Liver (tissue), 9 donors: ENCODE data around the gene PDP2. TPM values are rescaled to one million over a fixed set of nuclear protein-coding genes. Genes with fewer than 3 reads are reported as not detected.

ENCODE experiments used
- DNase-seq: peaks from one replicate; pipeline ENCODE4 v3.0.0-alpha.2; 2017; ENCODE audit warnings: low spot score
- H3K27ac ChIP-seq, 2 donors: one replicate each; pipeline ENCODE4 v1.7.0; 2013; ENCODE audit warnings: inconsistent platforms in 2 of 2, low read length in 2 of 2, control low read depth in 1 of 2, low read depth in 1 of 2, mild to moderate bottlenecking in 1 of 2
- H3K27me3 ChIP-seq, 4 donors: one replicate each; pipeline versions ENCODE4 v1.6.1 to v1.7.0; 2013; ENCODE audit warnings: low read length in 3 of 4, inconsistent platforms in 1 of 4, mild to moderate bottlenecking in 1 of 4, moderate library complexity in 1 of 4; ENCODE audit not compliant: control insufficient read depth in 4 of 4, insufficient read depth in 4 of 4
- H3K36me3 ChIP-seq, 4 donors: one replicate each; pipeline versions ENCODE4 v1.6.1 to v1.7.0; 2013; ENCODE audit warnings: low read length in 3 of 4, mild to moderate bottlenecking in 3 of 4, low read depth in 1 of 4, moderate library complexity in 1 of 4; ENCODE audit not compliant: control insufficient read depth in 4 of 4, insufficient read depth in 3 of 4
- H3K4me1 ChIP-seq, 4 donors: one replicate each; pipeline versions ENCODE4 v1.6.1 to v1.7.0; 2013; ENCODE audit warnings: low read length in 3 of 4, mild to moderate bottlenecking in 3 of 4, moderate library complexity in 1 of 4; ENCODE audit not compliant: control insufficient read depth in 4 of 4, insufficient read depth in 4 of 4
- H3K4me3 ChIP-seq, 3 donors: one replicate each; pipeline versions ENCODE4 v1.6.1 to v1.7.0; 2013; ENCODE audit warnings: low read length in 3 of 3, control low read depth in 1 of 3, low read depth in 1 of 3, mild to moderate bottlenecking in 1 of 3
- H3K9ac ChIP-seq, 2 donors: one replicate each; pipeline ENCODE4 v1.7.0; 2013; ENCODE audit warnings: low read length in 2 of 2, mild to moderate bottlenecking in 2 of 2, moderate library complexity in 2 of 2, control low read depth in 1 of 2, low read depth in 1 of 2
- H3K9me3 ChIP-seq, 4 donors: one replicate each; pipeline versions ENCODE4 v1.6.1 to v1.7.0; 2013; ENCODE audit warnings: low read length in 3 of 4; ENCODE audit not compliant: control insufficient read depth in 4 of 4
- ATF3 ChIP-seq: IDR thresholded peaks from 2 replicates; pipeline ENCODE4 v1.6.1; 2016; ENCODE audit warnings: antibody characterized with exemption
- CTCF ChIP-seq: fragments of 150-350 bp; IDR thresholded peaks from 2 replicates; pipeline ENCODE4 v1.5.1; 2017; ENCODE audit warnings: improper control_type of control experiment, low read depth, low read length; ENCODE audit not compliant: missing input control
- EGR1 ChIP-seq, 2 donors: IDR thresholded peaks; 2 replicates each; pipeline ENCODE4 v1.6.1; 2016 to 2018; ENCODE audit warnings: antibody characterized with exemption in 2 of 2, low read depth in 2 of 2
- FOXA1 ChIP-seq: IDR thresholded peaks from 2 replicates; pipeline ENCODE4 v1.6.1; 2016; ENCODE audit warnings: antibody characterized with exemption
- GABPA ChIP-seq, 2 donors: IDR thresholded peaks in 1 of 2; conservative IDR thresholded peaks in 1 of 2; 2 replicates each; pipeline ENCODE4 v1.6.1; 2016; ENCODE audit warnings: antibody characterized with exemption in 2 of 2, mild to moderate bottlenecking in 1 of 2, moderate library complexity in 1 of 2
- HNF4A ChIP-seq, 2 donors: conservative IDR thresholded peaks; 2 replicates each; pipeline ENCODE4 v1.6.1; 2016; ENCODE audit warnings: antibody characterized with exemption in 2 of 2, mild to moderate bottlenecking in 2 of 2
- HNF4G ChIP-seq: IDR thresholded peaks from 2 replicates; pipeline ENCODE4 v1.6.1; 2016; ENCODE audit warnings: antibody characterized with exemption
- JUND ChIP-seq, 2 donors: IDR thresholded peaks; 2 replicates each; pipeline ENCODE4 v1.6.1; 2016; ENCODE audit warnings: antibody characterized with exemption in 2 of 2
- MAX ChIP-seq: IDR thresholded peaks from 2 replicates; pipeline ENCODE4 v1.6.1; 2016; ENCODE audit warnings: antibody characterized with exemption
- NR2F2 ChIP-seq: IDR thresholded peaks from 2 replicates; pipeline ENCODE4 v1.6.1; 2016; ENCODE audit warnings: antibody characterized with exemption
- RAD21 ChIP-seq, 2 donors: IDR thresholded peaks; 2 replicates each; pipeline ENCODE4 v1.6.1; 2016; ENCODE audit warnings: antibody characterized with exemption in 2 of 2, mild to moderate bottlenecking in 2 of 2
- RXRA ChIP-seq, 2 donors: IDR thresholded peaks; 2 replicates each; pipeline ENCODE4 v1.6.1; 2017 to 2018; ENCODE audit warnings: antibody characterized with exemption in 2 of 2, mild to moderate bottlenecking in 1 of 2
- SP1 ChIP-seq: IDR thresholded peaks from 2 replicates; pipeline ENCODE4 v1.6.1; 2018; ENCODE audit warnings: antibody characterized with exemption, mild to moderate bottlenecking
- TAF1 ChIP-seq: conservative IDR thresholded peaks from 2 replicates; pipeline ENCODE4 v1.6.1; 2016; ENCODE audit warnings: antibody characterized with exemption, mild to moderate bottlenecking
- YY1 ChIP-seq: IDR thresholded peaks from 2 replicates; pipeline ENCODE4 v1.6.1; 2016; ENCODE audit warnings: antibody characterized with exemption, mild to moderate bottlenecking
- WGBS: extraction: QIAGEN DNeasy Blood & Tissue Kit; methylation state at CpG from one replicate; pipeline ENCODE4 v1.1.7; 2013; 5-methylcytosine and 5-hydroxymethylcytosine counted together
- polyA plus RNA-seq, 2 donors: library from polyadenylated mRNA; stranded (reverse) in 1 of 2; unstranded in 1 of 2; fragments of 200-250 nt in 1 of 2; fragments of >200 nt in 1 of 2; fragmentation: Nextera tagmentation in 1 of 2; extraction: Ambion mirVana in 1 of 2; gene quantifications; one replicate each; pipeline versions ENCODE4 v1.2.1 to v1.2.3, GENCODE V29; 2013 to 2015
- total RNA-seq, 2 donors: library from RNA; depleted of rRNA; stranded (reverse); fragments of >200 nt; gene quantifications; one replicate each; pipeline ENCODE4 v1.2.3, GENCODE V29; 2014
- TF ChIP-seq, protein P1 (sequence below): IDR thresholded peaks from 2 replicates; pipeline ENCODE4 v1.6.1; 2016; ENCODE audit warnings: antibody characterized with exemption
- TF ChIP-seq, protein P2 (sequence below): IDR thresholded peaks from 2 replicates; pipeline ENCODE4 v1.6.1; 2016; ENCODE audit warnings: antibody characterized with exemption, mild to moderate bottlenecking
- donor health status: healthy.
- donor health status: healthy.
- donor health status: healthy.
- donor health status: healthy.
- donor health status: healthy.

The PDP2 gene
- total and polyA plus RNA-seq, 4 donors = 2.3 to 9.4 (median 6.1) TPM

DNA sequence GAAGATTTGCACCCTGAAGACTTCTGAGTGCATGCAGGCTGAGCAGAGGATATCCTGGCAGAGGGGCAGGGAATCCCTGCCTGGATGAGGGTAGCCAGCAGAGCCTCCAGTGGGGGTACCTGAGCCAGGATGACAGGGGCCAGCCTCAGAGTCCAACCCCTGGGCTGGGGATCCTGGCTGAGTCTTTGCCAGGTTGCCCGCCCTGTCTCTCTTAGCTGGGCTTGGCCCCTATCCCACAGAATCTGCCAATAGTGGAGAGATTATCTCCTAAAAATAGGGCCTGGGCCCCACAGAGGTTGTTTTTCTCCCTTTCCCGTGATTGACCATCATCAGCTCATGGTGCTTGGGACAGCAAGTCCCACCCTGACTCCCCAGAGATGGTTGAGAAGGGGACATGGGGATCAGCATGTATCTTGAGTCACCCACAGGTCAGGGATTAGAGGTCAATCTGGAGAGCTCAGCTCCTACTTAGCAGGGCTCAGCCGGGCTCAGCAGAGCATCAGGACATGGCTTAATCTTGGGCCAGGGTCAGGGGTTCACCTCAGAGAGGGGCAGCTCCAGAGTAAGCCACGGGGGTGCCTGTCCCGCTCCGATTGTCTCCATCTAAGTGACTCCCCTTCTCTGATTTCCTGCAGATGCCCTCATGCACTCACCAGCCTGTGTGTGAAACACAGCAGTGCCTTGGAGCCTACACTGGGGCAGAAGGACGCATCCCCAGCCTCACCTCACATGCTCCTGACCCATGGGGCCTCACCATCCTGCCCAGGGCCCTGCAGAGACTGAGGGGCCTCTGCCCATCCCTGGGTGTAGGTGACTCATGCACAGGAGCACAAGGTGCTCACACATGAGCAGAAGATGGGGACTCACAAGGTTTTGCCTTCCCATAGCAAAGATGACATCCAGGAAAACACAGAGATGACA lies 26.9 kb downstream of the PDP2 start:
- DNase-seq = no peak
- WGBS = 75% methylated on average over 7 of the region's 7 CpGs
- Histone ChIP-seq H3K27ac (no peak overlapping the region), H3K9me3 (no peaks in the 10 kb centered on the region), H3K36me3 (no peaks in the 10 kb centered on the region), H3K4me3 (no peak overlapping the region), H3K4me1 (no peaks in the 10 kb centered on the region), H3K27me3 (no peaks in the 10 kb centered on the region), H3K9ac (no peak overlapping the region)
- peak; percentile 65 for TF ChIP-seq NR2F2
- TF ChIP-seq HNF4A (conservative IDR thresholded peaks at IDR 0.05) = no peak

DNA sequence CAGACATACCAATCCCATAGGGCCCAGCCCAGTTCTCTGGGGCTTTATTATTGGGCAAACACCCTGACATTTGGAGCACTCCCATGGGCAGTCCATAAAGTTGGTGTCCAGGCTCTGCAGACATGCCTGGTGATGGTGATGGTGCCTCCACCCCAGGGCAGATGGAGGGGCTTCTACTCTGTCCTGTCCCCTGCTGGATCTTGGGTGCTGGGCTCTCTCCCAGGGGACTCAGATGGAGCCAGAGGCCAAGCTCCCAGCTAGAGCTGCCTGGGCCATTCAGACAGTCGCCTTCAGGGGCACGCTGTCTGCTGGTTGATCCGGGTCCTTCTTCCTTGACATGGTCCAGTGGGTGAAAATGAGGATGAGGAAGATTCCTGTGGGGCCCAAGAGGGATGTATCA lies 27.8 kb downstream of the PDP2 start:
- TF ChIP-seq ATF3 (no peak), HNF4A (conservative IDR thresholded peaks at IDR 0.05) (no peak), RXRA (IDR thresholded peaks at IDR 0.05) (no peak), SP1 (no peak), CTCF (no peak), RAD21 (IDR thresholded peaks at IDR 0.05) (no peak), YY1 (no peak), TAF1 (no peak), NR2F2 (no peak), MAX (no peak), FOXA1 (no peak), EGR1 (IDR thresholded peaks at IDR 0.05; ENCODE audit: low read depth in 2 of 2) (no peak), GABPA (IDR thresholded peaks at IDR 0.05 in 1 of 2, conservative IDR thresholded peaks at IDR 0.05 in 1 of 2) (no peak), HNF4G (no peak), JUND (IDR thresholded peaks at IDR 0.05) (no peak)
- TF ChIP-seq, protein P1, sequence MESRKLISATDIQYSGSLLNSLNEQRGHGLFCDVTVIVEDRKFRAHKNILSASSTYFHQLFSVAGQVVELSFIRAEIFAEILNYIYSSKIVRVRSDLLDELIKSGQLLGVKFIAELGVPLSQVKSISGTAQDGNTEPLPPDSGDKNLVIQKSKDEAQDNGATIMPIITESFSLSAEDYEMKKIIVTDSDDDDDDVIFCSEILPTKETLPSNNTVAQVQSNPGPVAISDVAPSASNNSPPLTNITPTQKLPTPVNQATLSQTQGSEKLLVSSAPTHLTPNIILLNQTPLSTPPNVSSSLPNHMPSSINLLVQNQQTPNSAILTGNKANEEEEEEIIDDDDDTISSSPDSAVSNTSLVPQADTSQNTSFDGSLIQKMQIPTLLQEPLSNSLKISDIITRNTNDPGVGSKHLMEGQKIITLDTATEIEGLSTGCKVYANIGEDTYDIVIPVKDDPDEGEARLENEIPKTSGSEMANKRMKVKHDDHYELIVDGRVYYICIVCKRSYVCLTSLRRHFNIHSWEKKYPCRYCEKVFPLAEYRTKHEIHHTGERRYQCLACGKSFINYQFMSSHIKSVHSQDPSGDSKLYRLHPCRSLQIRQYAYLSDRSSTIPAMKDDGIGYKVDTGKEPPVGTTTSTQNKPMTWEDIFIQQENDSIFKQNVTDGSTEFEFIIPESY = no peak
- TF ChIP-seq, protein P2, sequence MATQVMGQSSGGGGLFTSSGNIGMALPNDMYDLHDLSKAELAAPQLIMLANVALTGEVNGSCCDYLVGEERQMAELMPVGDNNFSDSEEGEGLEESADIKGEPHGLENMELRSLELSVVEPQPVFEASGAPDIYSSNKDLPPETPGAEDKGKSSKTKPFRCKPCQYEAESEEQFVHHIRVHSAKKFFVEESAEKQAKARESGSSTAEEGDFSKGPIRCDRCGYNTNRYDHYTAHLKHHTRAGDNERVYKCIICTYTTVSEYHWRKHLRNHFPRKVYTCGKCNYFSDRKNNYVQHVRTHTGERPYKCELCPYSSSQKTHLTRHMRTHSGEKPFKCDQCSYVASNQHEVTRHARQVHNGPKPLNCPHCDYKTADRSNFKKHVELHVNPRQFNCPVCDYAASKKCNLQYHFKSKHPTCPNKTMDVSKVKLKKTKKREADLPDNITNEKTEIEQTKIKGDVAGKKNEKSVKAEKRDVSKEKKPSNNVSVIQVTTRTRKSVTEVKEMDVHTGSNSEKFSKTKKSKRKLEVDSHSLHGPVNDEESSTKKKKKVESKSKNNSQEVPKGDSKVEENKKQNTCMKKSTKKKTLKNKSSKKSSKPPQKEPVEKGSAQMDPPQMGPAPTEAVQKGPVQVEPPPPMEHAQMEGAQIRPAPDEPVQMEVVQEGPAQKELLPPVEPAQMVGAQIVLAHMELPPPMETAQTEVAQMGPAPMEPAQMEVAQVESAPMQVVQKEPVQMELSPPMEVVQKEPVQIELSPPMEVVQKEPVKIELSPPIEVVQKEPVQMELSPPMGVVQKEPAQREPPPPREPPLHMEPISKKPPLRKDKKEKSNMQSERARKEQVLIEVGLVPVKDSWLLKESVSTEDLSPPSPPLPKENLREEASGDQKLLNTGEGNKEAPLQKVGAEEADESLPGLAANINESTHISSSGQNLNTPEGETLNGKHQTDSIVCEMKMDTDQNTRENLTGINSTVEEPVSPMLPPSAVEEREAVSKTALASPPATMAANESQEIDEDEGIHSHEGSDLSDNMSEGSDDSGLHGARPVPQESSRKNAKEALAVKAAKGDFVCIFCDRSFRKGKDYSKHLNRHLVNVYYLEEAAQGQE = no peak
- H3K27ac ChIP-seq = no peak overlapping the region
- no peaks in the 10 kb centered on the region for H3K27me3 ChIP-seq
- no peak overlapping the region for H3K9ac ChIP-seq
- H3K36me3 ChIP-seq = no peaks in the 10 kb centered on the region
- no peak overlapping the region for H3K4me3 ChIP-seq
- WGBS = 88% methylated on average over 3 of the region's 3 CpGs
- H3K9me3 ChIP-seq = no peaks in the 10 kb centered on the region
- DNase-seq = no peak
- no peaks in the 10 kb centered on the region for H3K4me1 ChIP-seq
